Neural cell (in vitro differentiated cells): Measurements from ENCODE around the gene EIF4B. TPM values are rescaled to one million over a fixed set of nuclear protein-coding genes. Genes with fewer than 3 reads are reported as not detected.

Experiments
- H2AFZ ChIP-seq: fragments of 200-600, 300-800 bp; sonication (generic), shearing (Covaris generic); 2 replicates; pipeline ENCODE4 v1.6.0; 2014; ENCODE audit warnings: low read depth, mild to moderate bottlenecking, antibody characterized with exemption, low read length, moderate library complexity
- H3F3A ChIP-seq: fragments of 200-600 bp; shearing (Covaris generic); 2 replicates; pipeline ENCODE4 v1.6.1; 2016; ENCODE audit warnings: mild to moderate bottlenecking, moderate library complexity, mixed read lengths, antibody characterized with exemption, low read length; ENCODE audit not compliant: insufficient read depth, poor library complexity, severe bottlenecking
- H3K27ac ChIP-seq: fragments of 200-600, 300-800 bp; sonication (generic), shearing (Covaris generic); 2 replicates; pipeline ENCODE4 v1.5.1; 2014; ENCODE audit warnings: mild to moderate bottlenecking, low read length, moderate library complexity
- H3K27me3 ChIP-seq: fragments of 300-800, 200-600 bp; sonication (generic), shearing (Covaris generic); 2 replicates; pipeline ENCODE4 v1.6.0; 2014; ENCODE audit warnings: mild to moderate bottlenecking, low read depth, low read length, moderate library complexity; ENCODE audit not compliant: insufficient read depth
- H3K36me3 ChIP-seq: fragments of 300-800, 200-600 bp; sonication (generic), shearing (Covaris generic); 2 replicates; pipeline ENCODE4 v1.5.1; 2014; ENCODE audit warnings: mild to moderate bottlenecking, antibody characterized with exemption, low read length, moderate library complexity; ENCODE audit not compliant: insufficient read depth
- H3K4me2 ChIP-seq: fragments of 300-800, 200-600 bp; sonication (generic), shearing (Covaris generic); 2 replicates; pipeline ENCODE4 v1.6.0; 2014; ENCODE audit warnings: mild to moderate bottlenecking, low read length
- H3K4me3 ChIP-seq: fragments of 300-800, 200-600 bp; sonication (generic), shearing (Covaris generic); 2 replicates; pipeline ENCODE4 v1.5.1; 2014; ENCODE audit warnings: mild to moderate bottlenecking, low read length, moderate library complexity
- H3K79me2 ChIP-seq: fragments of 200-600 bp; shearing (Covaris generic); replicated peaks from 2 replicates; pipeline ENCODE4 v1.6.0; 2014; ENCODE audit warnings: mild to moderate bottlenecking, low read length, moderate library complexity; ENCODE audit not compliant: insufficient read depth
- H3K9ac ChIP-seq: fragments of 300-800, 200-600 bp; sonication (generic), shearing (Covaris generic); 2 replicates; pipeline ENCODE4 v1.6.1; 2016; ENCODE audit warnings: mild to moderate bottlenecking, low read length, mixed read lengths
- H3K9me2 ChIP-seq: fragments of 200-600 bp; shearing (Covaris generic); 2 replicates; pipeline ENCODE4 v1.6.1; 2016; ENCODE audit warnings: mild to moderate bottlenecking, low read length, mixed read lengths; ENCODE audit not compliant: insufficient read depth
- H3K9me3 ChIP-seq: fragments of 200-600, 300-800 bp; sonication (generic), shearing (Covaris generic); 2 replicates; pipeline ENCODE4 v1.6.1; 2016; ENCODE audit warnings: mild to moderate bottlenecking, mixed run types, low read length, moderate library complexity, mixed read lengths
- H4K20me1 ChIP-seq: fragments of 200-600 bp; shearing (Covaris generic); 2 replicates; pipeline ENCODE4 v1.6.1; 2016; ENCODE audit warnings: mild to moderate bottlenecking, mixed run types; ENCODE audit not compliant: insufficient read depth
- CTCF ChIP-seq: fragments of 450-650 bp; IDR thresholded peaks from 2 replicates; pipeline ENCODE4 v1.5.1; 2014; ENCODE audit warnings: antibody characterized with exemption, mild to moderate bottlenecking, moderate library complexity; ENCODE audit not compliant: poor library complexity, severe bottlenecking
- EP300 ChIP-seq: fragments of 450-650 bp; conservative IDR thresholded peaks from 2 replicates; pipeline ENCODE4 v1.6.1; 2014; ENCODE audit warnings: antibody characterized with exemption, mild to moderate bottlenecking, moderate library complexity; ENCODE audit not compliant: poor library complexity, severe bottlenecking
- EZH2 ChIP-seq: fragments of 200-600, 300-800 bp; shearing (Covaris generic), sonication (generic); IDR thresholded peaks from 2 replicates; pipeline ENCODE4 v1.6.1; 2014; ENCODE audit warnings: antibody characterized with exemption, low read length, borderline replicate concordance, mild to moderate bottlenecking; ENCODE audit not compliant: insufficient read depth, poor library complexity, severe bottlenecking
- MXI1 ChIP-seq: fragments of 450-650 bp; conservative IDR thresholded peaks from 2 replicates; pipeline ENCODE4 v1.6.1; 2014; ENCODE audit warnings: antibody characterized with exemption, mild to moderate bottlenecking; ENCODE audit not compliant: poor library complexity, severe bottlenecking
- POLR2AphosphoS5 ChIP-seq: IDR thresholded peaks from 2 replicates; pipeline ENCODE4 v1.6.1; 2012
- RAD21 ChIP-seq: fragments of 450-650 bp; conservative IDR thresholded peaks from 2 replicates; pipeline ENCODE4 v1.6.1; 2014; ENCODE audit warnings: antibody characterized with exemption, mild to moderate bottlenecking, moderate library complexity
- REST ChIP-seq: IDR thresholded peaks from 2 replicates; pipeline ENCODE4 v1.6.1; 2012; ENCODE audit warnings: borderline replicate concordance
- SMC3 ChIP-seq: fragments of 450-650 bp; conservative IDR thresholded peaks from 2 replicates; pipeline ENCODE4 v1.6.1; 2014; ENCODE audit warnings: antibody characterized with exemption, mild to moderate bottlenecking, moderate library complexity; ENCODE audit not compliant: poor library complexity
- TAF1 ChIP-seq: IDR thresholded peaks from 2 replicates; pipeline ENCODE4 v1.6.1; 2012; ENCODE audit warnings: low read depth
- polyA plus RNA-seq: library from polyadenylated mRNA; depleted of rRNA; stranded (reverse); fragments of >200 nt; gene quantifications from 2 replicates; pipeline ENCODE4 v1.2.3, GENCODE V29; 2014

EIF4B gene
- polyA plus RNA-seq, 1 donor from 2014 or later: 333 TPM

- no peaks in the 10 kb centered on the region for H3K27me3 ChIP-seq
- no peaks in the 10 kb centered on the region for H3K79me2 ChIP-seq
- H3K4me3 ChIP-seq: peak overlapping the region; percentile 69
- TF ChIP-seq EZH2 (no peak), RAD21 (no peak), MXI1 (peak; percentile 17), CTCF (no peak), TAF1 (no peak), SMC3 (no peak), EP300 (no peak), POLR2AphosphoS5 (peak; percentile 81), REST (peak; percentile 83)
- no peaks in the 10 kb centered on the region for H3K9me2 ChIP-seq
- H3K9ac ChIP-seq: peak overlapping the region; percentile 84
- H3F3A ChIP-seq: no peaks in the 10 kb centered on the region
- no peaks in the 10 kb centered on the region for H3K9me3 ChIP-seq
- H3K4me2 ChIP-seq: peak overlapping the region; percentile 71
- H2AFZ ChIP-seq: peak overlapping the region; percentile 97
- no peaks in the 10 kb centered on the region for H4K20me1 ChIP-seq
- H3K27ac ChIP-seq: peak overlapping the region; percentile 51
- H3K36me3 ChIP-seq: no peaks in the 10 kb centered on the region
Measured at GRCh38 chr12:53046655-53047220, 40.5 kb downstream of the EIF4B start.

GRCh38 chr12:53047221-53048032, 41.2 kb downstream of the EIF4B start:
- TF ChIP-seq POLR2AphosphoS5 (peak; percentile 1), CTCF (no peak)
- no peaks in the 10 kb centered on the region for H3F3A ChIP-seq
- no peak overlapping the region for H2AFZ ChIP-seq
- no peaks in the 10 kb centered on the region for H3K36me3 ChIP-seq
- H4K20me1 ChIP-seq: no peaks in the 10 kb centered on the region
- H3K27me3 ChIP-seq: no peaks in the 10 kb centered on the region
- H3K9me2 ChIP-seq: no peaks in the 10 kb centered on the region
- H3K9me3 ChIP-seq: no peaks in the 10 kb centered on the region
- peak overlapping the region; percentile 60 for H3K4me3 ChIP-seq
- H3K79me2 ChIP-seq: no peaks in the 10 kb centered on the region
- no peak overlapping the region for H3K4me2 ChIP-seq
- H3K27ac ChIP-seq: no peak overlapping the region
- H3K9ac ChIP-seq: peak overlapping the region; percentile 62
